ENCODE data around the gene PRKN.
"Not testable (repeated sequence)": the region's sequence is repeated elsewhere in the genome, so short reads cannot be mapped to it uniquely, and the experiment has no call there.

The PRKN gene

GRCh38 chr6:162679681-162680080 lies 47.9 kb downstream of the PRKN start:
- in situ Hi-C loops (cut with MboI; ENCODE audit: low pct_unique_long_range_greater_than_20kb, low sequenced_read_pairs, unreplicated experiment): no loop called here
- no peak for TF ChIP-seq CTCF (IDR thresholded peaks at IDR 0.05; ENCODE audit: extremely low read depth, insufficient read depth, missing control alignments)
- no peak for DNase-seq (ENCODE audit: low spot score)

- in situ Hi-C loops (cut with MboI; ENCODE audit: low pct_unique_long_range_greater_than_20kb, low sequenced_read_pairs, unreplicated experiment); DNase-seq (ENCODE audit: low spot score): not testable (repeated sequence)
Measured at GRCh38 chr6:162678896-162679295, 48.7 kb downstream of the PRKN start.

- in situ Hi-C loops (cut with MboI; ENCODE audit: low pct_unique_long_range_greater_than_20kb, low sequenced_read_pairs, unreplicated experiment): no loop called here
- no peak for TF ChIP-seq CTCF (IDR thresholded peaks at IDR 0.05; ENCODE audit: extremely low read depth, insufficient read depth, missing control alignments)
- no peak for DNase-seq (ENCODE audit: low spot score)
Measured at GRCh38 chr6:162675503-162675902, 52.1 kb downstream of the PRKN start.

- no peak for DNase-seq (ENCODE audit: low spot score)
- TF ChIP-seq CTCF (IDR thresholded peaks at IDR 0.05; ENCODE audit: extremely low read depth, insufficient read depth, missing control alignments): no peak
- in situ Hi-C loops (cut with MboI; ENCODE audit: low pct_unique_long_range_greater_than_20kb, low sequenced_read_pairs, unreplicated experiment): no loop called here
Measured at GRCh38 chr6:162674452-162674851, 53.1 kb downstream of the PRKN start.

- TF ChIP-seq CTCF (IDR thresholded peaks at IDR 0.05; ENCODE audit: extremely low read depth, insufficient read depth, missing control alignments): no peak
- in situ Hi-C loops (cut with MboI; ENCODE audit: low pct_unique_long_range_greater_than_20kb, low sequenced_read_pairs, unreplicated experiment): no loop called here
- no peak for DNase-seq (ENCODE audit: low spot score)
Measured at GRCh38 chr6:162671580-162672165, 55.9 kb downstream of the PRKN start.

- no peak for TF ChIP-seq CTCF (IDR thresholded peaks at IDR 0.05; ENCODE audit: extremely low read depth, insufficient read depth, missing control alignments)
- in situ Hi-C loops (cut with MboI; ENCODE audit: low pct_unique_long_range_greater_than_20kb, low sequenced_read_pairs, unreplicated experiment): no loop called here
- DNase-seq (ENCODE audit: low spot score): no peak
Measured at GRCh38 chr6:162670345-162670744, 57.2 kb downstream of the PRKN start.

GRCh38 chr6:162666246-162666645 lies 61.3 kb downstream of the PRKN start:
- DNase-seq (ENCODE audit: low spot score): no peak
- in situ Hi-C loops (cut with MboI; ENCODE audit: low pct_unique_long_range_greater_than_20kb, low sequenced_read_pairs, unreplicated experiment): no loop called here
- TF ChIP-seq CTCF (IDR thresholded peaks at IDR 0.05; ENCODE audit: extremely low read depth, insufficient read depth, missing control alignments): no peak
